Measurements from ENCODE around the gene C5orf34.

GRCh38 chr5:43564289-43564850, 49.4 kb upstream of the C5orf34 start:
- TF ChIP-seq, protein P1, sequence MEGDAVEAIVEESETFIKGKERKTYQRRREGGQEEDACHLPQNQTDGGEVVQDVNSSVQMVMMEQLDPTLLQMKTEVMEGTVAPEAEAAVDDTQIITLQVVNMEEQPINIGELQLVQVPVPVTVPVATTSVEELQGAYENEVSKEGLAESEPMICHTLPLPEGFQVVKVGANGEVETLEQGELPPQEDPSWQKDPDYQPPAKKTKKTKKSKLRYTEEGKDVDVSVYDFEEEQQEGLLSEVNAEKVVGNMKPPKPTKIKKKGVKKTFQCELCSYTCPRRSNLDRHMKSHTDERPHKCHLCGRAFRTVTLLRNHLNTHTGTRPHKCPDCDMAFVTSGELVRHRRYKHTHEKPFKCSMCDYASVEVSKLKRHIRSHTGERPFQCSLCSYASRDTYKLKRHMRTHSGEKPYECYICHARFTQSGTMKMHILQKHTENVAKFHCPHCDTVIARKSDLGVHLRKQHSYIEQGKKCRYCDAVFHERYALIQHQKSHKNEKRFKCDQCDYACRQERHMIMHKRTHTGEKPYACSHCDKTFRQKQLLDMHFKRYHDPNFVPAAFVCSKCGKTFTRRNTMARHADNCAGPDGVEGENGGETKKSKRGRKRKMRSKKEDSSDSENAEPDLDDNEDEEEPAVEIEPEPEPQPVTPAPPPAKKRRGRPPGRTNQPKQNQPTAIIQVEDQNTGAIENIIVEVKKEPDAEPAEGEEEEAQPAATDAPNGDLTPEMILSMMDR (IDR thresholded peaks at IDR 0.05), result no peak
- TF ChIP-seq POLR2A (IDR thresholded peaks at IDR 0.05), result no peak
